ENCODE data around the gene CFAP46. TPM values are rescaled to one million over a fixed set of nuclear protein-coding genes. Genes with fewer than 3 reads are reported as not detected.
"Not testable (repeated sequence)": the region's sequence is repeated elsewhere in the genome, so short reads cannot be mapped to it uniquely, and the experiment has no call there.

The CFAP46 gene
- total RNA-seq, 1 donor, result 0.09 TPM

DNA sequence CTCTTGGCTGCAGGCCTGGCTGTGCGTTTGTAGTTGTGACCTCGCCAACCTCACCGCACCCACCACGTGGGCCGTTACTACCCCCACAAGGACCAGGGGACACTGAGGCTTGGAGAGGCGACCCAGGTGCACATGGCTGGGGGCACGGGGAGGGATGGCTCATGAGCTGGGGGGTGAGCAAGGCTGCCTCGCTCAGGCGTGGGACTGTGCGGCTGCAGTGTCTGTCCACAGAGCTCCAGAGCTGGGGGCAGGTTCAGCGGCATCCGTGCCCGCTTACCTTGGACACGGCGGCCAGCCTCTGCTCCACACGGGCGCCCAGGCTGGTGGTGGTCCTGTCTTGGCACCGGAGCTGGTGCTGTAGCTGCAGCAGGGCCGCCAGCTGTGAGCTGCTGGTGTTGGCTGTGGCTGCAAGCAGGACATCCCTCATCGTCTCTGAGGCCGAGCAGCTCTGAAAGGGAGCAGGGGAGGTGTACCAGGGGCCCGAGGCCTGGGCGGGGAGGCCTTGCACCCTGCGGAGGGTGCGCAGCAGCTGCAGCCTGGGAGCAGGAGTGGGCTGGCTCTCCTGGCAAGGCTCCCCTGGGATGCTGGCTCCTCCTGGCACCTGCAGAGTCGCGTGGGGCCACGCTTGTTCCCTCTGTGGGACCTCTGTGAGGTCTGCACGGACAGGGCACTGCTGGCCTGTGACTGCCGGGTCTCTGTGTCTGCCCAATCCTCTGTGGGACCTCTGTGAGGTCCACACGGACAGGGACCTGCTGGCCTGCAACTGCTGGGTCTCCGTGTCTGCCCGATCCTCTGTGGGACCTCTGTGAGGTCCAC lies 96.4 kb downstream of the CFAP46 start:
- no peak for DNase-seq (ENCODE audit: low read depth)
- TF ChIP-seq, protein P1, sequence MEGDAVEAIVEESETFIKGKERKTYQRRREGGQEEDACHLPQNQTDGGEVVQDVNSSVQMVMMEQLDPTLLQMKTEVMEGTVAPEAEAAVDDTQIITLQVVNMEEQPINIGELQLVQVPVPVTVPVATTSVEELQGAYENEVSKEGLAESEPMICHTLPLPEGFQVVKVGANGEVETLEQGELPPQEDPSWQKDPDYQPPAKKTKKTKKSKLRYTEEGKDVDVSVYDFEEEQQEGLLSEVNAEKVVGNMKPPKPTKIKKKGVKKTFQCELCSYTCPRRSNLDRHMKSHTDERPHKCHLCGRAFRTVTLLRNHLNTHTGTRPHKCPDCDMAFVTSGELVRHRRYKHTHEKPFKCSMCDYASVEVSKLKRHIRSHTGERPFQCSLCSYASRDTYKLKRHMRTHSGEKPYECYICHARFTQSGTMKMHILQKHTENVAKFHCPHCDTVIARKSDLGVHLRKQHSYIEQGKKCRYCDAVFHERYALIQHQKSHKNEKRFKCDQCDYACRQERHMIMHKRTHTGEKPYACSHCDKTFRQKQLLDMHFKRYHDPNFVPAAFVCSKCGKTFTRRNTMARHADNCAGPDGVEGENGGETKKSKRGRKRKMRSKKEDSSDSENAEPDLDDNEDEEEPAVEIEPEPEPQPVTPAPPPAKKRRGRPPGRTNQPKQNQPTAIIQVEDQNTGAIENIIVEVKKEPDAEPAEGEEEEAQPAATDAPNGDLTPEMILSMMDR (IDR thresholded peaks at IDR 0.05; ENCODE audit: insufficient read depth, low read length), result no peak
- H3K4me3 ChIP-seq (ENCODE audit: low read depth, low read length), result no peak overlapping the region

DNA sequence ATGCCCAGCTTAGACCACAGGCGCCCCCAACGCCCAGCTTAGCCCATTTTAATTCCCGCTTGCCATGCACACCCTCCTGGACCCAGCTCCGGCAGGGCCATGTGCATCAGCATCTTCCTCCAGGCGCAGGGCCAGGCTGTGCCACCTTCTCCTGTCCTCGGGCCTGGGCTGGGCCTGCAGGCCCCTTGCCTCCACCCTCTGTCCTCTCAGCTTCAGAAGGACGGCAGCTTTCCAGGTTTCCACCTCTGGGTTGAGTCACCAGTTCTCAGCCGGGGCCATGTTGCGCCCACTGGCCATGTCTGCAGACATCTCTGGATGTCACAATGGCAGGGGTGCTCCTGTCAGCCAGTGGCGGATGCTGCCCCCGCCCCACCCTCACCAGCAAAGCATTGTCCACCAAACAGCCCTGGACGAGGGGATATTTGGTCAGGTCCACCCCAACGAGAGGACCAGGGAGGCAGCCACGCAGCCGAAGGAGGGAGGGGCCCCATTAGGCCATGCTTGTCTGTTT lies 97.3 kb downstream of the CFAP46 start:
- no peak for DNase-seq (ENCODE audit: low read depth)
- no peak overlapping the region for H3K4me3 ChIP-seq (ENCODE audit: low read depth, low read length)
- TF ChIP-seq, protein P1 (IDR thresholded peaks at IDR 0.05; ENCODE audit: insufficient read depth, low read length), result no peak

GRCh38 chr10:132844069-132844809 lies 98.1 kb downstream of the CFAP46 start:
- no peak for DNase-seq (ENCODE audit: low read depth)
- H3K4me3 ChIP-seq (ENCODE audit: low read depth, low read length), result no peak overlapping the region
- TF ChIP-seq, protein P1 (IDR thresholded peaks at IDR 0.05; ENCODE audit: insufficient read depth, low read length), result no peak

- not testable (repeated sequence) for DNase-seq (ENCODE audit: low read depth); H3K4me3 ChIP-seq (ENCODE audit: low read depth, low read length)
These were observed 99.1 kb downstream of the CFAP46 start for GRCh38 chr10:132843276-132843675.

GRCh38 chr10:132842397-132842796 lies 100.0 kb downstream of the CFAP46 start:
- TF ChIP-seq, protein P1 (IDR thresholded peaks at IDR 0.05; ENCODE audit: insufficient read depth, low read length), result no peak
- no peak for DNase-seq (ENCODE audit: low read depth)
- no peak overlapping the region for H3K4me3 ChIP-seq (ENCODE audit: low read depth, low read length)

DNA sequence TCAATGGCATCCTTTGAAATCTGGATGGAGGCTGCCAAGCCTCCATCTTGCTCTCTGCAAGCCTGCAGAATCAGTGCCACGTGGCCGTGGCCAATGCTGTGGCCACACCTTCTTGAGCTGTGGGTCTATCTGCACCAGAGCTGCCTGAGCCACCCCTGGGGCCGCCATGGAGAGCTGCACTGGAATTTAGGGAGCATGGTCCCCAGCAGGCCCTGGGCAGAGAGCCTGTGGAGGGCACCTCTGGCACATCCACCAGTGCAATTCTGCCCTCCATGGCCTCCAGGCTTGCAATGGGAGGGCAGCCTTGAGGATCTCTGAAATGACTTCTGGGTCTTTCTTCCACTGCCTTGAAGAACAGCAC lies 100.8 kb downstream of the CFAP46 start:
- TF ChIP-seq, protein P1 (IDR thresholded peaks at IDR 0.05; ENCODE audit: insufficient read depth, low read length), result no peak
- no peak for DNase-seq (ENCODE audit: low read depth)
- no peak overlapping the region for H3K4me3 ChIP-seq (ENCODE audit: low read depth, low read length)

All from fibroblast of the aortic adventitia (primary cell).